DOHH2 (cell line): Measurements from ENCODE around the gene SPATA31E1.

Experiments used
- H3F3A ChIP-seq: fragments of 200-600 bp; sonication (generic), shearing (Covaris generic); 2 replicates; pipeline ENCODE4 v1.6.0; 2016; ENCODE audit warnings: antibody characterized with exemption, mild to moderate bottlenecking; ENCODE audit not compliant: control insufficient read depth, insufficient read depth
- H3K27ac ChIP-seq: fragments of 200-600 bp; sonication (generic); 2 replicates; pipeline ENCODE4 v1.5.1; 2014; ENCODE audit warnings: low read depth, mild to moderate bottlenecking, low read length, moderate library complexity
- H3K27me3 ChIP-seq: fragments of 200-600 bp; sonication (generic); 2 replicates; pipeline ENCODE4 v1.6.1; 2014; ENCODE audit warnings: mild to moderate bottlenecking, low read length, mixed read lengths; ENCODE audit not compliant: control insufficient read depth
- H3K36me3 ChIP-seq: fragments of 200-600 bp; sonication (generic); 2 replicates; pipeline ENCODE4 v1.6.1; 2014; ENCODE audit warnings: mild to moderate bottlenecking, low read length, moderate library complexity, mixed read lengths; ENCODE audit not compliant: control insufficient read depth
- H3K4me1 ChIP-seq: fragments of 200-600 bp; sonication (generic); 2 replicates; pipeline ENCODE4 v1.6.1; 2014; ENCODE audit warnings: mild to moderate bottlenecking, low read length, mixed read lengths; ENCODE audit not compliant: control insufficient read depth
- H3K4me2 ChIP-seq: fragments of 200-600 bp; sonication (generic); 2 replicates; pipeline ENCODE4 v1.6.0; 2014; ENCODE audit warnings: mild to moderate bottlenecking, low read length, moderate library complexity
- H3K4me3 ChIP-seq: fragments of 200-600 bp; sonication (generic); 2 replicates; pipeline ENCODE4 v1.5.1; 2014; ENCODE audit warnings: mild to moderate bottlenecking, low read length, mixed read lengths
- H3K79me2 ChIP-seq: fragments of 200-600 bp; sonication (generic); 2 replicates; pipeline ENCODE4 v1.6.1; 2014; ENCODE audit warnings: mild to moderate bottlenecking, low read length, mixed read lengths; ENCODE audit not compliant: control insufficient read depth
- H3K9me2 ChIP-seq: fragments of 200-600 bp; sonication (generic); replicated peaks from 2 replicates; pipeline ENCODE4 v1.6.1; 2014; ENCODE audit warnings: mild to moderate bottlenecking, low read length, mixed read lengths; ENCODE audit not compliant: control insufficient read depth
- H3K9me3 ChIP-seq: fragments of 200-600 bp; sonication (generic); 2 replicates; pipeline ENCODE4 v1.6.1; 2014; ENCODE audit warnings: antibody characterized with exemption, low read length, mixed read lengths; ENCODE audit not compliant: control insufficient read depth, insufficient read depth
- H4K20me1 ChIP-seq: fragments of 200-600 bp; sonication (generic); 2 replicates; pipeline ENCODE4 v1.6.0; 2014; ENCODE audit warnings: low read depth, mild to moderate bottlenecking, antibody characterized with exemption, low read length, moderate library complexity; ENCODE audit not compliant: control insufficient read depth, insufficient read depth
- CTCF ChIP-seq: fragments of 200-600 bp; sonication (generic); IDR thresholded peaks from one replicate; pipeline ENCODE4 v1.5.1; 2014; ENCODE audit warnings: antibody characterized with exemption, mild to moderate bottlenecking, low read depth, low read length; ENCODE audit not compliant: poor library complexity, severe bottlenecking
- EZH2phosphoT487 ChIP-seq: fragments of 200-600 bp; sonication (generic); IDR thresholded peaks from 2 replicates; pipeline ENCODE4 v1.6.1; 2017; ENCODE audit warnings: borderline replicate concordance, mild to moderate bottlenecking, antibody characterized with exemption, low read length, moderate library complexity, mixed read lengths

Gene SPATA31E1

DNA sequence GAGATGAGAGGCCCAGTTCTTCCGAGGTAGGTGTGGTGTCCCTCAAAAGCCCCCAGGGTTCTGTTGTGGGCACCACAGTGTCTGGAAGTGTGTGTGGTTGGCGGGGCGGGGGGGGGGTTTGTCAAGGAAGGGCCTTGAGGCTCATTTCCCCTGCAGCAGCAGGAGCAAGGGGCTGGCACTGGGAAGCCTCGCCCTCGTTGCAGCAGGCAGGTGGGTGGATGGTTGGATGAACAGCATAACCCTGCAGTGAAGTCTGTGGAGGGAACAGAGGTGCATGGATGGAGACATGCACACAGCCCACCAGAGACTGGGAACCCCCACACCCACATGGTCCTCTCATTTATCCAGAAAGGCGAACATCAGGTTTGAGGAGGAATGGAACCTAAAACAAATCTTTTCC is 2.0 kb upstream of the SPATA31E1 start:
- Histone ChIP-seq H4K20me1 (no peaks in the 10 kb centered on the region), H3K4me2 (no peak overlapping the region), H3K9me3 (no peaks in the 10 kb centered on the region), H3K9me2 (no peaks in the 10 kb centered on the region), H3K27me3 (no peaks in the 10 kb centered on the region), H3K27ac (no peak overlapping the region), H3F3A (no peaks in the 10 kb centered on the region), H3K79me2 (no peaks in the 10 kb centered on the region), H3K4me3 (no peak overlapping the region), H3K36me3 (no peaks in the 10 kb centered on the region), H3K4me1 (no peaks in the 10 kb centered on the region)
- TF ChIP-seq CTCF (no peak), EZH2phosphoT487 (no peak)

- Histone ChIP-seq H3K9me2 (no peaks in the 10 kb centered on the region), H3F3A (no peaks in the 10 kb centered on the region), H3K79me2 (no peaks in the 10 kb centered on the region), H3K9me3 (no peaks in the 10 kb centered on the region), H3K4me3 (no peak overlapping the region), H3K4me1 (no peaks in the 10 kb centered on the region), H3K4me2 (no peak overlapping the region), H3K27me3 (no peaks in the 10 kb centered on the region), H3K27ac (no peak overlapping the region), H4K20me1 (no peaks in the 10 kb centered on the region), H3K36me3 (no peaks in the 10 kb centered on the region)
- no peak for TF ChIP-seq EZH2phosphoT487
- no peak for TF ChIP-seq CTCF
Observed at GRCh38 chr9:87883274-87883673, 597 bp downstream of the SPATA31E1 start.

GRCh38 chr9:87883990-87884389 is 1.3 kb downstream of the SPATA31E1 start:
- Histone ChIP-seq H3K9me2 (no peaks in the 10 kb centered on the region), H3K79me2 (no peaks in the 10 kb centered on the region), H3K4me1 (no peaks in the 10 kb centered on the region), H3K4me2 (no peak overlapping the region), H3K36me3 (no peaks in the 10 kb centered on the region), H3F3A (no peaks in the 10 kb centered on the region), H4K20me1 (no peaks in the 10 kb centered on the region), H3K27ac (no peak overlapping the region), H3K9me3 (no peaks in the 10 kb centered on the region), H3K27me3 (no peaks in the 10 kb centered on the region), H3K4me3 (no peak overlapping the region)
- TF ChIP-seq CTCF (no peak), EZH2phosphoT487 (no peak)
